Activated CD4-positive, alpha-beta T cell treated with anti-CD3 and anti-CD28 coated beads, Interleukin-2, amount 50 U/mL, for 16 hours (primary cell): ENCODE results near the gene PDE6B.

Experiments used
- DNase-seq: peaks from one replicate; pipeline ENCODE4 v3.0.0-alpha.2; 2020

PDE6B gene

DNA sequence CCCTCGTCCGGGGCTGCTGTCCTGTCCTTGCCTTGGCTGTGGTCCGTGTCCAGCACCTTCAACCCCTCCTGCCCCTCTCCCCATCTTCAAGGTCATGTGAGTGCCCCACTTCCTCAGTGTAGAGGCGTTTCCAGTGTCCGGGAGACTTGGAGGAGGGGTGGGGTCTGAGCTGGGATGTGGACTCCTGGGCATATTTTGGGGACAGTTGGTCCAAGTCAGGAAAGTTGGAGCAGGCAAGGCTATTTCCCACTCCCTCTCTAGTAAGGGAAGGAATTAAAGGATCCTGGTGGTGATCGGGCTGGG lies 83.2 kb downstream of the PDE6B start:
- DNase-seq = no peak

DNA sequence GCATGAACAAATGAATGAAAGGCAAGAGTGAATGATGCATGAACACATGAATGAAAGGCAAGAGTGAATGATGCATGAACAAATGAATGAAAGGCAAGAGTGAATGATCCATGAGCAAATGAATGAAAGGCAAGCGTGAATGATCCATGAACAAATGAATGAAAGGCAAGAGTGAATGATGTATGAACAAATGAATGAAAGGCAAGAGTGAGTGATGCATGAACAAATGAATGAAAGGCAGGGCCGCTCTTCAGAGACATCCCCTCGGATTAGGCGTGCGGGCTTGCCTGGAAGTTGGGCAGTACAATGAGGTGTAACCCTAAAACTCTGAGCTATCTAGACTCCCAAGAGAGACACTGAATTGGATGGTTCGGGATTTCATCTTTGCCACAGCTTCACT lies 84.0 kb downstream of the PDE6B start:
- DNase-seq = no peak

DNA sequence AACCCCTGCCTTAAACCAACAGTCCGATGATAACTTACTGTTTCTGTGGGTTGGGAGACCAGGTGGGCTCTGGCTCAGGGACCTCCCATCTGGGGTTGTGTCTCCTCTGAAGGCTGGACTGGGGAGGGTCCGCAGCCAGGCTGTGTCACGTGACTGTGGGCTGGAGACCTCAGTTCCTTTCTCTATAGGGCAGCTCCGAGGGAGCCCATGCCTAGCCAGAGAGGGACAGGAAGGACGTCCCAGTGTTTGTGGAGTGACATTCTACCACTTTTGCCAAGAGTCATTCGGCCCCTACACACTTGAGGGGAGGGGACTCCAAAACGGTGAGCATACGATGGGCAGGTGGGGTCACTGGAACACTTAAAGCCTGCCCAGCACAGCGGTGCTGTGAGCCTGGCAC lies 84.7 kb downstream of the PDE6B start:
- DNase-seq = no peak

DNA sequence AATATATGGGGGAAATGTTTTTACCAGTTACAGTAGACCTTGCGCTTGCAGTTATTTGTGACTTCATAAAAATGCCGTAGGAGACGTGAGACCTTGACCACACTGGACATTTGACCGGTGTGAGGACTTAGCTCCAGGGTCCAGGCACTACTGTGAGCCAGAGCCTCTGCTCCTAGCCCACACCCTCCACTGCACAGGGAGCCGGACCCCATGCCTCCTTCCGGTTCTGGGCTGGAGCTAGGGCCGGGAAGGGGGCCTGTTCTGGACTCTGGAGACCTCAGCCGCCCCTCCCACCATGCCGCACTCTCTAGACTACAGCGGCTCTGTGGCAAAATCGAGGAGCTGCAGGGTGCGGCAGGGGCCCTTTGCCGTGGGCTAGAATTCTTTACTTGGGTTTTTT lies 85.5 kb downstream of the PDE6B start:
- DNase-seq = no peak

DNA sequence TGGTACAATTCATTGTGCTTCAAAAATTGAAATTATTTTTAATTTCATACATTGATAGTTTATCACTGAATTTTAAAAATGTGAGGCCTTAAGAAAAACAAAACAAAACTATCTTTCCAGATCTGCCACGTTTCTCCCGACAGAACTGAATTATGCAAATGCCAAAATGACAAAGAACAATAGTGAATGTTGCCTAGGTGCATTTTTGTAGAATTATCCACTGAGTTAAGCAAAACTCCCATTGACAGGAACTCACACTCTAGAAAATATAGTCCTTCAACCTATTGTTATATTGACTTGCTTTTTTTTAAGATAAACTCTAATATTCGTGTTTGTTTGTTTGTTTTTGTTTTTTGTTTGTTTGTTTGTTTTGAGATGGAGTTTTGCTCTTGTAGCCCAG lies 86.7 kb downstream of the PDE6B start:
- no peak for DNase-seq

DNA sequence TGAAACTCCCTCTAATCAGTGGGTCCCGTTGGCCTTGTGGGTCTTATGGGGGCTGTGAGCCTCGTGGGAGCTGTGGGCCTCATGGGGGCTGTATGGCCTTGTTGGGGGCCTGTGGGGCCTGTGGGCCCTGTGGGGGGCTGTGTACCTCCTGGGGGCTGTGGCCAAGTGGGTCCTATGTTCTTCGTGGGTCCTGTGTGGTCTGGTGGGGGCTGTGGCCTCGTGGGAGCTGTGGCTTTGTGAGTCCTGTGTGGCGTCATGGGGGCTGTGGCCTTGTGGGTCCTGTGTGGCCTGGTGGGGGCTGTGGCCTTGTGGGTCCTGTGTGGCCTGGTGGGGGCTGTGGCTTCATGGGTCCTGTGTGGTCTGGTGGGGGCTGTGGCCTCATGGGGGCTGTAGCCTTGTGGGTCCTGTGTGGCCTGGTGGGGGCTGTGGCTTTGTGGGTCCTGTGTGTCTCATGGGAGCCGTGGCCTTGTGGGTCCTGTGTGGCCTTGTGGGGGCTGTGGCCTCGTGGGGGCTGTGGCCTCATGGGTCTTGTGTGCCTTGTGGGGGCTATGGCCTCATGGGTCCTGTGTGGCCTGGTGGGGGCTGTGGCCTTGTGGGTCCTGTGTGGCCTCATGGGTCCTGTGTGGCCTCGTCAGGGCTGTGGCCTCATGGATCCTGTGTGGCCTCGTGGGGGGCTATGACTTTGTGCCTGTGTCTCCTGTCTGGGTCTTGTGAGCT lies 87.7 kb downstream of the PDE6B start:
- DNase-seq = no peak

DNA sequence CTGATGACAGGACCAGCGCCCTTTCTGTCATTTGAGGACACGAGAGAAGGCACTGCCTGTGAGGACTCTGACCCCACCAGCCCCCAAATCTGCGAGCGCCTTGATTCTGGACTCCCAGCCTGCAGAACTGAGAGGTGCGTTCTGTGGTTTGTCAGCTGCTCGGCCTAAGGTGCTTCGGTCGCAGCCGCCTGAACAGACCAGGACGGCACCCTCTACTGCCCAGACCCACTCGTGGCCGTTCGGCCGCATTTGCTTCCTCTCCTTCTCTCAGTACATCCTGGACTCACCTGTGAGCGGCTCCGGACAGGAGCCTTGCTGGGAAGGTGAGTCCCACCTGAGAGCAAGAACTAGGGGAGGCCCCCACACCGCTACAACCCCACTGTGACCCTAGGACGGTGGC lies 88.7 kb downstream of the PDE6B start:
- no peak for DNase-seq

DNA sequence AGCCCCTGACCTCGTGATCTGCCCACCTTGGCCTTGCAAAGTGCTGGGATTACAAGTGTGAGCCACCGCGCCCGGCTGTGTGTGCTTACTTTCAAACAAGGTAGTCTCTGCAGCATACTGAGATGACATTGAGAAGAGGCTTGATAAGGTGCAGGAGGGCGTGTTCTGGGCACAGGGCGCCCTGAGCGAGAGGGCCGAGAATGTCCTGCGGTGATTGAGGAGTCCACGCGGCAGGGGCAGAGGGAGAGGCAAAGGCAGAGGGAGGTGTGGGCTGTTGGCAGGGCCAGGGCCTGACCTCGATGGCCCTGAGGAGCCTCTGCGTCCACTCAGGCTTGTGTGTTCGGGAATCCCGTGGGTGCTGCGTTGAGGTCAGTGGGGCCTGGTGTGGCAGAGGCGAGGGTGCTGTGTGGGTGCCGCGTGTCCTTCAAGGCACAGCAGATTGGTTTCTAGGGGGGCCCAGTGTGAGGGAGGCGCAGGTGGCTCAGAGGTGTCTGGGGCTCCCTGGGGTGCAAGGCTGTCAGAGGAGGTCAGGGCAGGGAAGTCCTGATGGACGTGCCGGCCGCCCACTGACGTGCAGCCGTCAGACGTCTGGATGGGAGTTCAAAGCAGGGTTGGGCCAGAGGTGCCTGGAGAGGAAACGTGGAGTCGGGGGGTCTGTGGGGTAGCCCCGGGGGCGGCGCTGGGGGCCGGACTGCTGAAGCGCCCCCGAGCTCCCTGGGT lies 92.4 kb downstream of the PDE6B start:
- DNase-seq = no peak

DNA sequence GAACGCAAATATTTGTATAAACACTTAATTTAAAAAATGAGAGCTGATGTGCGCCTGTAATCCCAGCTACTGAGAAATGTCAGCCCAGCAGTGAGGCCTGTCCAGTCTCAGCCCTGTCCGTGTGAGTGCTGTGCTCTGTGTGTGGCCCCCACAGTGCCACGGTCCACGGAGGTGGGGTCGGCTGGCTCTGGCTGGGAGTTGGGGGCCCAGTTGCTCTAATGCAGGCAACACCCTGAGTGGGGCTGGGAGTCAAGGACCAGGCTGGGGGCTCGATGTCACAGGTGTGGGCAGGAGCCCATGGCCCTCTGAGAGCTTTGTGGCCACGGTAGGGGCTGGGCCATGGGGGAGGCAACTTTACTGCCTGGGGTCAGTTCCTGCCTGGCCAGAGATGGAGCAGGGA lies 93.1 kb downstream of the PDE6B start:
- DNase-seq = no peak
